Activated CD4-positive, alpha-beta T cell treated with anti-CD3 and anti-CD28 coated beads, Interleukin-2, amount 50 U/mL, for 1 hour (primary cell): ENCODE data around the gene HDHD5.
A peak's percentile ranks its signal among the peaks of the same experiment; 100 is the strongest.
"Not testable (repeated sequence)": the region's sequence is repeated elsewhere in the genome, so short reads cannot be mapped to it uniquely, and the experiment has no call there.

ENCODE experiments used
- DNase-seq: peaks from one replicate; pipeline ENCODE4 v3.0.0-alpha.2; 2020

HDHD5 gene

DNA sequence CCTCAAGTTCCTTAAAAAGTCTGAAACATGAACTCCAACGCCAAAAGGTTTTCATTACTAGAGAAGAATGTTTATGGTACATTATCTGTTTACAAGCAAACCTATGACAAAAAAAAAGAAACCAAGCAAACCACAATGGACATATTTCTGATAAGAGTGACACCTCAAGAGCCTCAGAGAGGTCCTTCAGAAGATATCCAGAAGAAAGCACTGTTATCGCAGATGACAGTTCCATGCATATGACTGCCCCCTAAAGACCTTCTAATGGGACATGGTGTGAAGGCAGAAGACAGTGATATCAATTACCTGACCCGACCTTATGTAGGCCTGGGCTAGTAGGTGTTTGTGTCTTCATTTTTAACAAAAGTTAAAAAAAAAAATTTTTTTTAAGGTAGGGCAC lies 3.1 kb downstream of the HDHD5 start:
- no peak for DNase-seq

- DNase-seq = no peak
Measured at GRCh38 chr22:17152971-17153370, 6.1 kb downstream of the HDHD5 start.

- no peak for DNase-seq
Measured at GRCh38 chr22:17152340-17152739, 6.7 kb downstream of the HDHD5 start.

- DNase-seq = no peak
Measured at GRCh38 chr22:17149076-17149815, 9.8 kb downstream of the HDHD5 start.

DNA sequence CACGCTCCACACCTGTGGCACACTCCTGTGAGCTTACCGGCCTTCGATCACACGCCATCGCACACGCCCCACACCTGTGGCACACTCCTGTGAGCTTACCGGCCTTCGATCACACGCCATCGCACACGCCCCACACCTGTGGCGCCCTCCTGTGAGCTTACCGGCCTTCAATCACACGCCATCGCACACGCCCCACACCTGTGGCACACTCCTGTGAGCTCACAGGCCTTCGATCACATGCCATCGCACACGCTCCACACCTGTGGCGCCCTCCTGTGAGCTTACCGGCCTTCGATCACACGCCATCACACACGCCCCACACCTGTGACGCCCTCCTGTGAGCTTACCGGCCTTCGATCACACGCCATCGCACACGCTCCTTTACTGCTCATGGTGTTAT lies 11.6 kb downstream of the HDHD5 start:
- not testable (repeated sequence) for DNase-seq

- DNase-seq = no peak
Measured at GRCh38 chr22:17145021-17145680, 13.9 kb downstream of the HDHD5 start.

GRCh38 chr22:17143826-17144225 lies 15.3 kb downstream of the HDHD5 start:
- no peak for DNase-seq

- DNase-seq = no peak
Measured at GRCh38 chr22:17143101-17143500, 16.0 kb downstream of the HDHD5 start.

DNA sequence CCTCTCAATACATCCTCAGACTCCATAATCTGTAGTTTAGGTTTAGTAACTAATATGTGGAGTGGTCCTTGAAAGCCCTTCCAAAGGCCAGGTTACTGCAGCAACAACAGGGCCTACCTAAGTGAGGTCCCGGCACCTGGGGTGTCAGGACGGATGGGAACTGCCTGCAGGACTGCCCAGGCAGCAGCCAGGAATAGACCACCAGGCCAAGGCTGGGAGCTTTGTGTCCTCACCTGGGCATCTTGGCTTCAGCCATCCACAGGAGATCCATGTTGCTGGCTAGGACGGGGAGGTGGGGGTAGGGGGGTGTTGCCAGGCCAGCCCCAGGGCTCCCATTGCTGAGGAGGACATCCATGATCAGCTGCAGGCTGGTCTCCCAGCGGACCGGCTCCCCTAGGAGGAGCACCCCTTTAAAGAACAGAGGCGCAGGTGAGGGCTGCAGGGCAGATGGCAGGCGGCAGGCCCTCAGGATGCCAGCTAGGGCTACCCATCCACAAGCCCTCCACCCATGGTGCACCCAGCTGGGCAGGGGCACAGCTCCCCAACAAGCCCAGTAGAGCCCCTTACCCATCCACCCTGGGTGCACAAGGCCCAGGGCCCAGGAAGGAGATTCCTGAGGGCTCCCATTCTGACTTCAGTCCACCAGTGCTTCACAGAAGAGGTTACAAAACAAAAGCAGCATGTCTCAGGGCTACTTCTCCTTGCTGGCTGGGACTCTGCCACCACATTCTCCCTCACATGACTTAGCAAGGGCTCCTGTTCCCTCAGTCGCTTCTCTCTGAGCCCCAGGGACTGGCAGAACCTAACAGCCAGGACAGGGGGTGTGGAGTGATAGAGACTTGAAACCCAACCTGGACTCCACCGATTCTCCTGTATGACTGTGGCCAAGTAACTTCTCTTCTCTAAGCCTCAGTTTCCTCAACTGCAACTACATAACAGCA lies 18.0 kb downstream of the HDHD5 start:
- DNase-seq = no peak

DNA sequence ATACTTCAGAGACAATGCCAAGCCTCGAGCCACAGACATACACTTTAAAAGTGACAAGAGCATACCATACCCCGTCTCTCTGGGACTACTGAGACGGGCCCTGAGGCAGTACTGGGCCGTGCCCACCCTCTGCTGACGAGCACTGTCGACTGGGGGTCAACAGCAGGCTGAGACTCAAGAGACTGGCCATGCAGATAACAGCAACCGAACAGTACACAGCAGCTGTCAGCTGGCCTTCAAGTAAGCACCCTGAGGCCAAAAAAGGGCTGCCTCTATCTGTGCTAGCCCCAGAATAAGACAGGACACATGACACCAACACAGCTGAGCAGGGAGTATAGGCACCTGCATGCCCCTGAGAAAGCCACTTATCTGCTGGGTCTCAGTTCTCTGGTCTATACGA lies 19.1 kb downstream of the HDHD5 start:
- DNase-seq = no peak

DNA sequence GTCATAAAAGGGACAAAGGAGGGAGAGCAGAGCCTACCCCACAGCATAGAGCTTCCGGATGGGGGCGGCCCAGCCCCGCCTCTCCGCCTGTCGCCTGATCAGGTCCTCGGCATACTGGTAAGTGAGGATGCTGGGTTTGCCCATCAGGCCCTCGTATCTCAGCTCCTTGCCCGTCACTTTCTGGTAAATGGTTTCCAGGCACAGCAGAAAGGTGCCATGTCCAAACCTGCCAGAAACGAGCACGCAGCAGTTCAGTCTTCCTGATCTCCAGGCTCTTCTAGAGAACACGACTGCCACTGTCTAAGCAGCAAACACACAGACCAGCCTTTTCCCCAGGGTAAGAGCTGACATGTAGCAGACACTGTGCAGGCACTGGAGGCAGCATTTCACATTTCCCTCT lies 20.6 kb downstream of the HDHD5 start:
- DNase-seq = no peak

GRCh38 chr22:17137861-17138425 lies 21.1 kb downstream of the HDHD5 start:
- DNase-seq = no peak

DNA sequence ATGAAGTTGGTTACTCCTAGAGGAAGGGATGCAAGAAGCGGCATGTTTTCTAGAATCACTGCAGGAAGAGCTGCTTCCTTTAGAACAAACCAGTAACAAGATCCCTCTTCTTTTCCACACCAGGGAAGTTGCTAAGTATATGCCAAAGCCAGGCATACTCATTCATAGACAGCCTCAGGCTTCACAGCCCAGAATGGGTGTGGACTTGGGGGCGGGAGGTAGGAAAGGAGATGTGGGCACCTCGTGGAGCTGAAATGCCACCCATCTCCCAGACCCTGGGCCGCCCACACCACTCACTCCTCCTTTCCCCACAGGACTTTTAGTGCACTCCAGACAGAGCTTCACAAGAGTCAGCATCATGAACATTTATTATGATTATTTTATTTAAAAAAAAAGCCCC lies 21.9 kb downstream of the HDHD5 start:
- no peak for DNase-seq

DNA sequence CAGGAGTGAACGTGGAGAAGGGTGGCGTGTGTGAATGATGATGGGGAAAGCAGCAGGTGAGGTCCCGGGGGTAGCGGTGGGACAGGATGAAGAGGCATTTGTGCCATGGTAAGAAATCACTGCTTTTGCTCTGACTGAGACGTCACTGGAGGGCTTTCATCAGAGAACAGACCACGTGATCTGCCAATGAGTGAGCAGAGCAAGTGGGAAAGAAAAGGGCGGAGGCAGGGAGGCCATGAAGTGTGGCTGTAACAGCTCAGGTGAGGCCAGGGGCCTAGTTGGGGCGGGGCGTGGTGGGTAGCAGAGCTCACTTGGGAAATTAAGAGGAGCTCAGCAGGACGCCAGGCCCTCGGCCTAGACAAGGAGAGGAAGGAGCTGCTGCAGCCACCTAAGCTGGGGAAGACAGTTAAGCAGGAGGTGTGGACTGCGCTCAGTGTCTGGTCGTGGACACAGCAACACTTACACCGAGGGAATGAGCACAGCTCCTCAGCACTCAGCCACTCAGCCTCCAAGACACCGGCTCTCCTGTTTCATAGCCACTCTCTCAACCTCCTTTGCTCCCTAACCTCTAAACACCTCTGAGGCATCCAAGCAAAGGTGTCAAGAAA lies 23.8 kb downstream of the HDHD5 start:
- no peak for DNase-seq

GRCh38 chr22:17133137-17133536 lies 25.9 kb downstream of the HDHD5 start:
- DNase-seq = no peak

DNA sequence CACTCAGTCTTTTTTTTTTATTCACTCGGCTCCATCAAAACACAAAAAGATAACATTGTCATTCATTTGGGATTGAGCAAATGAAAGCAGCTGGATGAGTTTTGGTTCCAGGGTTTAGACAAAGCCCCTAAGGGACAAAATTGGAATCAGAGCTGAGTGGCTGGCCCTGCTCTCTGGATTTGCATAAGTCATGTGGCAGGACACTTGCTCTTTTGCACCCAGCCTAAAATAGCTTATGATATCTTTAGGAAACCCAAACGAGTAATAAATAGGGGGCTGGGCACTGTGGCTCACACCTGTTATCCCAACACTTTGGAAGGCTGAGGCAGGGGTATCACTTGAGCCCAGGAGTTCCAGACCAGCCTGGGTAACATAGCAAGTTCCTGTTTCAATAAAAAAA lies 27.0 kb downstream of the HDHD5 start:
- DNase-seq = no peak

DNA sequence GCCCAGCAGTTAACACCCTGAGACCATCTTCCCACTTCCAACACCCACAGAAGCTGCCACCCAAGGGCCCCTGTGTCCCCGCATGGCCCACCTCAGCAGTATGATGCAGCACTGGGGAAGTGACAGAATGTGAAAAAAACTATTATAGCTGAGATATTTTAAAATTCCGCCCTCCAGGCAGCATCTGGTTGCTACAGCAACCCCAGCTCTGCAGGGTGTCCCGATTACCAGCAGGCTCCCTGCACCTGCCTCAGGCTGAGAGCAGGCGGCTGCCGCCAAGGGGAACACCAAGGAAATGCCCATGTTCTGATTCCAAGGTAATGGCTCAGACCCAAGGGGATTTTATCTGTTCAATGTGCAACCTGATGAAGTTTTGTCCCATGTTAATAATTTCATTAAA lies 27.4 kb downstream of the HDHD5 start:
- no peak for DNase-seq

DNA sequence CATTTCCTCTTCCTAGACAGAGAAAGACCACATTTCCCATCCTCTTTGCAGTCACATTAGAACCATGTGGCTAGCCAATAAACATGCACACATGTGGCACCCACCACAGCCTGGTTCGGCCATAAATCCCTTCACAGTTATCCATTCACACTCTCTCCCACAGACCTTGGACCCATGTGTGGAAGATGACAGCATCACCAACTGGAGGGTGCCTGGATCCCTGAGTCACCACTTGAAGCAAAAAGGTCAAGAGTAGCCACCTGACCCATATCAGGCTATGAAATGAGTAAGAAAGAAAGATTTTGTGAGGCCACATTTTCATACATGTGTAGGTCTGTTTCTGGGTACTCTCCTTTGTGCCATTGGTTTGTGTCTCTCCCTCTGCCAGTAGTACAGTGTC lies 28.9 kb downstream of the HDHD5 start:
- no peak for DNase-seq

DNA sequence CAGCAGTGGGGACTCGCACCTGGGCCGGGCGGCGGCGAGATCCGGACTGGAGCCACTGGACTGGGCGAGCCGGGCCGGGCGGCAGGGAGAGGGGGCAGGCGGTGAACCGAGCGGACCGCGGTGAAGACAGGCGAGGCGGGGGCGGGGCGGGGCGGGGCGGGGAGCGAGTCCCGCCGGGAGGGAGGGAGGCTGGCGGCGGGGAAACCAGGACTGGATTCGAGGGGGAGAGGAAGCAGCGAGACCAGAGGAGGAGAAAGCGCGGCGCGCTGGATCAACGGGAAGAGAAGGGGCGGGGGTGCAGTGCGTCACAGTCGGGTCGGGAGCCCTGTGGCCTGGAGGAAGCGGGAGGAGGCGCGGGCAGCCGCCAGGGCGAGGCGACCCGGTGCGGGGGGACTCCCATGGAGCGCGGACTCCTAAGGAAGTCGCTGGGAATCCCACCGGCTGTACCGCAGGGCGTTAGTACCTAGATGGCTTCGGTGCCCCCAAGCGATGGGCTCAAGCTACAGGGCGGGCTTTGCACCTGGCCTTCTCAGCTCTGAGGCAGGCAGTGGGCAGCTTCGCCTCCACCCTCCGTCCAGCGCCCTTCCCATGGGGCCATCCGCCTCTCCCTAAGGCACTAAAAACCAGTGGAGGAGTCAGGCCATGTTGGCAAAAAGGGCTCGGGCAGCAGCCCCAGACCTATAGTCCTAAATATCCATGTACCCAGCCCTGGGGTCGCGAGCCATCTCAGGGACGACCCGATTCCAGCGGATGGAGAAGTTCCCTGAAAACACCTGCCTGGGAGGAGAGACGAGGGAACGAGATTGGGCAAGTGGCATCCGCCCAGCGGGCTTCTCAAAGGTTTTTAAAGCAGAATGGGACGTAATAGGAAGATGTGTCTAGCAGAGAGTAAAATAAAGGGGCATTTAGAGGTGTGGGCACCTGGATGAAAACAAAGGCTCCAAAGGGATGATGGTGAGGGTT lies 37.6 kb downstream of the HDHD5 start, which contains the start of gene TMEM121B:
Gene TMEM121B, minus strand, starts transcription at position 128 of the 963 bp plus-strand sequence. CDS start 233 bp downstream, outside the sequence.
- DNase-seq = peak; percentile 18

- DNase-seq = peak; percentile 16
Measured at GRCh38 chr22:17120711-17121232, 38.3 kb downstream of the HDHD5 start.

DNA sequence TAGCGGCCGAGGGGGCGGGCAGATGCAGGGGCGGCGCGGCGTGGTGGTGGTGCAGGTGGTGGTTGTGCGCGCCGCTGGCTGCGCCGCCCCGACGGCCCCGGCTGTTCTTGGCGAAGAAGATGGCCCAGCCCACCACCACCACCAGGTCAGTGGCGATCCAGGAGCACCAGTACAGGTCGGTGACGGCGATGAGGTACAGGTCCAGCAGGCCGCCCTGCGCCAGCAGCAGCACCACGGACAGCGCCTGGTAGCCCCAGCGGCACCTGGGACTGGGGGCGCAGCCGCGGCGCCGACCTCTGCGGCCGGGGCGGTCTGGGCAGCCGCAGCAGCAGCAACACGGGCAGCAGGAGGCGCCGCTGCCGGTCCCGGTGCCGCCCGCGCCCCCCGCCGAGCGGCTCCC lies 38.8 kb downstream of the HDHD5 start:
- DNase-seq = peak; percentile 60
